Activated naive CD4-positive, alpha-beta T cell treated with anti-CD3 and anti-CD28 coated beads, Interleukin-2, amount 50 U/mL, for 24 hours (primary cell): ENCODE data around the gene BTBD9.

Experiments used
- H3K27ac Mint-ChIP-seq: one replicate; pipeline ENCODE4 v1.8.0; 2021; ENCODE audit warnings: mild to moderate bottlenecking, mixed read lengths
- H3K27me3 Mint-ChIP-seq: one replicate; pipeline ENCODE4 v1.8.0; 2021; ENCODE audit warnings: mixed read lengths
- H3K36me3 Mint-ChIP-seq: one replicate; pipeline ENCODE4 v1.8.0; 2021; ENCODE audit warnings: mixed read lengths
- H3K4me1 Mint-ChIP-seq: one replicate; pipeline ENCODE4 v1.8.0; 2021; ENCODE audit warnings: mixed read lengths
- H3K4me3 Mint-ChIP-seq: one replicate; pipeline ENCODE4 v1.8.0; 2021; ENCODE audit warnings: mild to moderate bottlenecking, mixed read lengths
- H3K9me3 Mint-ChIP-seq: one replicate; pipeline ENCODE4 v1.8.0; 2021; ENCODE audit warnings: mixed read lengths

The BTBD9 gene

GRCh38 chr6:38479331-38479730 lies 160.4 kb downstream of the BTBD9 start:
- H3K9me3 Mint-ChIP-seq: no peaks in the 10 kb centered on the region
- H3K27me3 Mint-ChIP-seq: no peaks in the 10 kb centered on the region
- peaks cover 1% of the 10 kb centered on the region for H3K36me3 Mint-ChIP-seq
- peaks cover 4% of the 10 kb centered on the region for H3K4me1 Mint-ChIP-seq
- H3K27ac Mint-ChIP-seq: no peak overlapping the region
- H3K4me3 Mint-ChIP-seq: no peak overlapping the region

- peaks cover 4% of the 10 kb centered on the region for H3K4me1 Mint-ChIP-seq
- no peak overlapping the region for H3K4me3 Mint-ChIP-seq
- no peaks in the 10 kb centered on the region for H3K27me3 Mint-ChIP-seq
- H3K36me3 Mint-ChIP-seq: peaks cover 8% of the 10 kb centered on the region
- H3K27ac Mint-ChIP-seq: no peak overlapping the region
- H3K9me3 Mint-ChIP-seq: peaks cover 4% of the 10 kb centered on the region
Observed at GRCh38 chr6:38477680-38478260, 162.0 kb downstream of the BTBD9 start.

GRCh38 chr6:38476888-38477287 lies 162.8 kb downstream of the BTBD9 start:
- Mint-ChIP-seq H3K4me1 (peaks cover 4% of the 10 kb centered on the region), H3K9me3 (peaks cover 4% of the 10 kb centered on the region), H3K36me3 (peaks cover 10% of the 10 kb centered on the region), H3K27ac (no peak overlapping the region), H3K4me3 (no peak overlapping the region), H3K27me3 (no peaks in the 10 kb centered on the region)

- Mint-ChIP-seq H3K27me3 (no peaks in the 10 kb centered on the region), H3K9me3 (peaks cover 4% of the 10 kb centered on the region), H3K36me3 (peaks cover 10% of the 10 kb centered on the region), H3K4me1 (peaks cover 4% of the 10 kb centered on the region), H3K4me3 (no peak overlapping the region), H3K27ac (no peak overlapping the region)
Observed at GRCh38 chr6:38476141-38476540, 163.6 kb downstream of the BTBD9 start.

GRCh38 chr6:38470548-38470947 lies 169.2 kb downstream of the BTBD9 start:
- Mint-ChIP-seq H3K27me3 (no peaks in the 10 kb centered on the region), H3K4me1 (peaks cover 4% of the 10 kb centered on the region), H3K36me3 (peaks cover 28% of the 10 kb centered on the region), H3K27ac (no peak overlapping the region), H3K4me3 (no peak overlapping the region), H3K9me3 (peaks cover 4% of the 10 kb centered on the region)

GRCh38 chr6:38467566-38467965 lies 172.2 kb downstream of the BTBD9 start:
- H3K9me3 Mint-ChIP-seq: no peaks in the 10 kb centered on the region
- H3K36me3 Mint-ChIP-seq: peaks cover 28% of the 10 kb centered on the region
- no peak overlapping the region for H3K4me3 Mint-ChIP-seq
- no peak overlapping the region for H3K27ac Mint-ChIP-seq
- H3K4me1 Mint-ChIP-seq: peaks cover 4% of the 10 kb centered on the region
- no peaks in the 10 kb centered on the region for H3K27me3 Mint-ChIP-seq

GRCh38 chr6:38460186-38460585 lies 179.5 kb downstream of the BTBD9 start:
- Mint-ChIP-seq H3K4me3 (no peak overlapping the region), H3K9me3 (peaks cover 4% of the 10 kb centered on the region), H3K4me1 (no peaks in the 10 kb centered on the region), H3K27me3 (no peaks in the 10 kb centered on the region), H3K27ac (no peak overlapping the region), H3K36me3 (peaks cover 20% of the 10 kb centered on the region)

GRCh38 chr6:38459291-38459690 lies 180.4 kb downstream of the BTBD9 start:
- H3K27me3 Mint-ChIP-seq: no peaks in the 10 kb centered on the region
- no peak overlapping the region for H3K27ac Mint-ChIP-seq
- H3K36me3 Mint-ChIP-seq: peaks cover 17% of the 10 kb centered on the region
- peaks cover 4% of the 10 kb centered on the region for H3K9me3 Mint-ChIP-seq
- no peak overlapping the region for H3K4me3 Mint-ChIP-seq
- H3K4me1 Mint-ChIP-seq: no peaks in the 10 kb centered on the region

- no peaks in the 10 kb centered on the region for H3K4me1 Mint-ChIP-seq
- H3K27ac Mint-ChIP-seq: no peak overlapping the region
- no peaks in the 10 kb centered on the region for H3K27me3 Mint-ChIP-seq
- peaks cover 9% of the 10 kb centered on the region for H3K9me3 Mint-ChIP-seq
- H3K36me3 Mint-ChIP-seq: peaks cover 21% of the 10 kb centered on the region
- no peak overlapping the region for H3K4me3 Mint-ChIP-seq
Observed at GRCh38 chr6:38453861-38454260, 185.9 kb downstream of the BTBD9 start.

- H3K36me3 Mint-ChIP-seq: peaks cover 22% of the 10 kb centered on the region
- H3K27me3 Mint-ChIP-seq: no peaks in the 10 kb centered on the region
- no peak overlapping the region for H3K4me3 Mint-ChIP-seq
- H3K27ac Mint-ChIP-seq: no peak overlapping the region
- no peaks in the 10 kb centered on the region for H3K4me1 Mint-ChIP-seq
- peaks cover 9% of the 10 kb centered on the region for H3K9me3 Mint-ChIP-seq
Observed at GRCh38 chr6:38452816-38453660, 186.7 kb downstream of the BTBD9 start.

GRCh38 chr6:38450717-38451116 lies 189.0 kb downstream of the BTBD9 start:
- Mint-ChIP-seq H3K4me1 (no peaks in the 10 kb centered on the region), H3K36me3 (peaks cover 12% of the 10 kb centered on the region), H3K27ac (no peak overlapping the region), H3K9me3 (peaks cover 5% of the 10 kb centered on the region), H3K4me3 (no peak overlapping the region), H3K27me3 (no peaks in the 10 kb centered on the region)

GRCh38 chr6:38445925-38446324 lies 193.8 kb downstream of the BTBD9 start:
- no peaks in the 10 kb centered on the region for H3K9me3 Mint-ChIP-seq
- H3K27ac Mint-ChIP-seq: no peak overlapping the region
- no peaks in the 10 kb centered on the region for H3K27me3 Mint-ChIP-seq
- H3K4me3 Mint-ChIP-seq: no peak overlapping the region
- H3K4me1 Mint-ChIP-seq: peaks cover 15% of the 10 kb centered on the region
- peaks cover 8% of the 10 kb centered on the region for H3K36me3 Mint-ChIP-seq

- peaks cover 15% of the 10 kb centered on the region for H3K4me1 Mint-ChIP-seq
- H3K36me3 Mint-ChIP-seq: peaks cover 7% of the 10 kb centered on the region
- no peak overlapping the region for H3K27ac Mint-ChIP-seq
- no peaks in the 10 kb centered on the region for H3K9me3 Mint-ChIP-seq
- no peaks in the 10 kb centered on the region for H3K27me3 Mint-ChIP-seq
- no peak overlapping the region for H3K4me3 Mint-ChIP-seq
Observed at GRCh38 chr6:38445336-38445735, 194.4 kb downstream of the BTBD9 start.

- no peaks in the 10 kb centered on the region for H3K27me3 Mint-ChIP-seq
- no peaks in the 10 kb centered on the region for H3K9me3 Mint-ChIP-seq
- no peak overlapping the region for H3K27ac Mint-ChIP-seq
- peaks cover 5% of the 10 kb centered on the region for H3K36me3 Mint-ChIP-seq
- H3K4me3 Mint-ChIP-seq: no peak overlapping the region
- peaks cover 21% of the 10 kb centered on the region for H3K4me1 Mint-ChIP-seq
Observed at GRCh38 chr6:38443352-38444144, 196.2 kb downstream of the BTBD9 start.

- Mint-ChIP-seq H3K27ac (no peak overlapping the region), H3K4me3 (no peak overlapping the region), H3K9me3 (peaks cover 5% of the 10 kb centered on the region), H3K27me3 (no peaks in the 10 kb centered on the region), H3K4me1 (peaks cover 22% of the 10 kb centered on the region), H3K36me3 (peaks cover 26% of the 10 kb centered on the region)
Observed at GRCh38 chr6:38438097-38438496, 201.6 kb downstream of the BTBD9 start.
